Suprapubic skin (tissue), 4 donors: ENCODE results near the gene ZNF664. TPM values are rescaled to one million over a fixed set of nuclear protein-coding genes. Genes with fewer than 3 reads are reported as not detected.

ENCODE experiments used
- DNase-seq, 2 donors: peaks; one replicate each; pipeline ENCODE4 v3.0.0-alpha.2; 2019; ENCODE audit warnings: low spot score in 2 of 2
- H3K27ac ChIP-seq: fragments of 200-600 bp; sonication (generic); one replicate; pipeline ENCODE4 v1.5.1; 2019
- H3K27me3 ChIP-seq: fragments of 200-600 bp; sonication (generic); one replicate; pipeline ENCODE4 v1.5.1; 2019
- H3K36me3 ChIP-seq: fragments of 200-600 bp; sonication (generic); one replicate; pipeline ENCODE4 v1.5.1; 2019
- H3K4me1 ChIP-seq: fragments of 200-600 bp; sonication (generic); one replicate; pipeline ENCODE4 v1.5.1; 2019
- H3K4me3 ChIP-seq: fragments of 200-600 bp; sonication (generic); one replicate; pipeline ENCODE4 v1.5.1; 2019; ENCODE audit warnings: mild to moderate bottlenecking
- H3K9me3 ChIP-seq: fragments of 200-600 bp; sonication (generic); one replicate; pipeline ENCODE4 v1.5.1; 2019
- CTCF ChIP-seq, 2 donors: fragments of 200-600 bp in 1 of 2; fragments of 450-650 bp in 1 of 2; sonication (generic) in 1 of 2; IDR thresholded peaks; one replicate each; pipeline ENCODE4 v1.5.1; 2016 to 2019; ENCODE audit warnings: antibody characterized with exemption in 2 of 2, mild to moderate bottlenecking in 1 of 2, moderate library complexity in 1 of 2
- EP300 ChIP-seq: sonication (generic); formaldehyde crosslinking; IDR thresholded peaks from one replicate; pipeline ENCODE4 v1.6.1; 2017; ENCODE audit warnings: antibody characterized with exemption
- POLR2A ChIP-seq, 2 donors: fragments of 450-650 bp; IDR thresholded peaks; one replicate each; pipeline ENCODE4 v1.6.1; 2017; ENCODE audit warnings: antibody characterized with exemption in 2 of 2, mild to moderate bottlenecking in 2 of 2, moderate library complexity in 2 of 2
- POLR2AphosphoS5 ChIP-seq, 3 donors: sonication (generic); formaldehyde crosslinking; IDR thresholded peaks; one replicate each; pipeline ENCODE4 v1.6.1; 2017; ENCODE audit warnings: antibody characterized with exemption in 3 of 3
- WGBS: methylation state at CpG from one replicate; pipeline ENCODE4 v1.1.5; 2018; 5-methylcytosine and 5-hydroxymethylcytosine counted together
- total RNA-seq, 4 donors: library from RNA; depleted of rRNA; stranded (reverse); fragments of >200 nt; gene quantifications; one replicate each; pipeline ENCODE4 v1.1.0, GENCODE V29; 2016

The ZNF664 gene
- total RNA-seq, 4 donors from 2014 or later, result 29.6 to 39.6 (median 32.8) TPM

GRCh38 chr12:124045671-124046455, 72.8 kb downstream of the ZNF664 start:
- DNase-seq, result no peak
- no peak overlapping the region for H3K4me3 ChIP-seq
- H3K4me1 ChIP-seq, result peaks cover 8% of the 10 kb centered on the region
- WGBS, result 91% methylated on average over 5 of the region's 5 CpGs
- TF ChIP-seq EP300, result no peak
- TF ChIP-seq POLR2A (IDR thresholded peaks at IDR 0.05), result no peak
- no peak for TF ChIP-seq POLR2AphosphoS5 (IDR thresholded peaks at IDR 0.05)
- no peak for TF ChIP-seq CTCF (IDR thresholded peaks at IDR 0.05)
- no peaks in the 10 kb centered on the region for H3K27me3 ChIP-seq
- H3K9me3 ChIP-seq, result no peaks in the 10 kb centered on the region
- no peaks in the 10 kb centered on the region for H3K36me3 ChIP-seq
- H3K27ac ChIP-seq, result no peak overlapping the region

GRCh38 chr12:124046456-124046740, 73.4 kb downstream of the ZNF664 start:
- TF ChIP-seq CTCF (IDR thresholded peaks at IDR 0.05) (no peak), POLR2AphosphoS5 (IDR thresholded peaks at IDR 0.05) (no peak)

GRCh38 chr12:124047045-124047566, 74.1 kb downstream of the ZNF664 start:
- Histone ChIP-seq H3K27me3 (no peaks in the 10 kb centered on the region), H3K4me3 (no peak overlapping the region), H3K9me3 (no peaks in the 10 kb centered on the region), H3K4me1 (peaks cover 8% of the 10 kb centered on the region), H3K27ac (no peak overlapping the region), H3K36me3 (no peaks in the 10 kb centered on the region)
- TF ChIP-seq POLR2AphosphoS5 (IDR thresholded peaks at IDR 0.05), result no peak
- TF ChIP-seq EP300, result no peak
- TF ChIP-seq CTCF (IDR thresholded peaks at IDR 0.05), result no peak
- TF ChIP-seq POLR2A (IDR thresholded peaks at IDR 0.05), result no peak
- no peak for DNase-seq
- WGBS, result 93% methylated on average over 3 of the region's 3 CpGs

More at GRCh38 chr12:124046456-124046740, 73.4 kb downstream of the ZNF664 start:
- no peak for DNase-seq
- Histone ChIP-seq H3K9me3 (no peaks in the 10 kb centered on the region), H3K27me3 (no peaks in the 10 kb centered on the region), H3K27ac (no peak overlapping the region), H3K4me1 (peaks cover 8% of the 10 kb centered on the region), H3K4me3 (no peak overlapping the region), H3K36me3 (no peaks in the 10 kb centered on the region)

- Histone ChIP-seq H3K9me3 (no peaks in the 10 kb centered on the region), H3K4me1 (peaks cover 8% of the 10 kb centered on the region), H3K4me3 (no peak overlapping the region), H3K36me3 (no peaks in the 10 kb centered on the region), H3K27ac (no peak overlapping the region), H3K27me3 (no peaks in the 10 kb centered on the region)
- 86% methylated on average over 6 of the region's 6 CpGs for WGBS
- no peak for TF ChIP-seq EP300
- TF ChIP-seq POLR2AphosphoS5 (IDR thresholded peaks at IDR 0.05), result no peak
- no peak for TF ChIP-seq POLR2A (IDR thresholded peaks at IDR 0.05)
- TF ChIP-seq CTCF (IDR thresholded peaks at IDR 0.05), result no peak
- no peak for DNase-seq
Measured at GRCh38 chr12:124049451-124050094, 76.6 kb downstream of the ZNF664 start.

- no peaks in the 10 kb centered on the region for H3K27me3 ChIP-seq
- H3K36me3 ChIP-seq, result no peaks in the 10 kb centered on the region
- TF ChIP-seq POLR2AphosphoS5 (IDR thresholded peaks at IDR 0.05) (no peak), CTCF (IDR thresholded peaks at IDR 0.05) (peak; percentile 21 to 28)
- 36% methylated on average over 10 of the region's 10 CpGs for WGBS
- H3K9me3 ChIP-seq, result no peaks in the 10 kb centered on the region
- no peaks in the 10 kb centered on the region for H3K4me1 ChIP-seq
- H3K27ac ChIP-seq, result no peak overlapping the region
- no peak for DNase-seq
- H3K4me3 ChIP-seq, result no peak overlapping the region
Measured at GRCh38 chr12:124053851-124054250, 80.8 kb downstream of the ZNF664 start.
